ENCODE data around the gene EYS.

GRCh38 chr6:63839485-63839884, 1867.5 kb downstream of the EYS start:
- no peak for TF ChIP-seq EZH2phosphoT487 (IDR thresholded peaks at IDR 0.05; ENCODE audit: borderline replicate concordance)
- TF ChIP-seq, protein P1, sequence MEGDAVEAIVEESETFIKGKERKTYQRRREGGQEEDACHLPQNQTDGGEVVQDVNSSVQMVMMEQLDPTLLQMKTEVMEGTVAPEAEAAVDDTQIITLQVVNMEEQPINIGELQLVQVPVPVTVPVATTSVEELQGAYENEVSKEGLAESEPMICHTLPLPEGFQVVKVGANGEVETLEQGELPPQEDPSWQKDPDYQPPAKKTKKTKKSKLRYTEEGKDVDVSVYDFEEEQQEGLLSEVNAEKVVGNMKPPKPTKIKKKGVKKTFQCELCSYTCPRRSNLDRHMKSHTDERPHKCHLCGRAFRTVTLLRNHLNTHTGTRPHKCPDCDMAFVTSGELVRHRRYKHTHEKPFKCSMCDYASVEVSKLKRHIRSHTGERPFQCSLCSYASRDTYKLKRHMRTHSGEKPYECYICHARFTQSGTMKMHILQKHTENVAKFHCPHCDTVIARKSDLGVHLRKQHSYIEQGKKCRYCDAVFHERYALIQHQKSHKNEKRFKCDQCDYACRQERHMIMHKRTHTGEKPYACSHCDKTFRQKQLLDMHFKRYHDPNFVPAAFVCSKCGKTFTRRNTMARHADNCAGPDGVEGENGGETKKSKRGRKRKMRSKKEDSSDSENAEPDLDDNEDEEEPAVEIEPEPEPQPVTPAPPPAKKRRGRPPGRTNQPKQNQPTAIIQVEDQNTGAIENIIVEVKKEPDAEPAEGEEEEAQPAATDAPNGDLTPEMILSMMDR (conservative IDR thresholded peaks at IDR 0.05; ENCODE audit: low read length) = no peak

All from Loucy (cell line).